ENCODE measurements around the gene RPTOR. TPM values are rescaled to one million over a fixed set of nuclear protein-coding genes. Genes with fewer than 3 reads are reported as not detected.
A peak's percentile ranks its signal among the peaks of the same experiment; 100 is the strongest.

Gene RPTOR
- total RNA-seq, 2 experiments from 2014 or later = 45.3 to 49.1 TPM

GRCh38 chr17:80783486-80783885, 238.8 kb downstream of the RPTOR start:
- H3K27ac Mint-ChIP-seq = peak overlapping the region; percentile 84
- CTCF ChIA-PET = interaction anchor here (3.4 to 4.5 kb wide), 2 partner anchors 9 to 116 kb away, joined by 17 to 25 read pairs; no protein-coding TSS in a partner anchor
- POLR2A ChIA-PET = interaction anchor here (1.6 to 3.4 kb wide), 2 partner anchors 9 to 94 kb away, joined by 5 to 16 read pairs; no protein-coding TSS in a partner anchor
- peaks cover 32% of the 10 kb centered on the region for H3K36me3 Mint-ChIP-seq (ENCODE audit: low read depth)
- no peak overlapping the region for H3K4me3 Mint-ChIP-seq
- no peak for TF ChIP-seq CTCF (IDR thresholded peaks at IDR 0.05)
- intact Hi-C loops (cut with micrococcal nuclease) = loop anchor here (10.0 kb wide), 2 partner anchors 109 to 111 kb away; no protein-coding TSS in a partner anchor
- peaks cover 7% of the 10 kb centered on the region for H3K9me3 Mint-ChIP-seq
- DNase-seq = no peak
- no peaks in the 10 kb centered on the region for H3K27me3 Mint-ChIP-seq
- peaks cover 85% of the 10 kb centered on the region for H3K4me1 Mint-ChIP-seq (ENCODE audit: low read depth)
- no peak for ATAC-seq

GRCh38 chr17:80783971-80784370, 239.3 kb downstream of the RPTOR start:
- H3K27me3 Mint-ChIP-seq = no peaks in the 10 kb centered on the region
- no peak for TF ChIP-seq CTCF (IDR thresholded peaks at IDR 0.05)
- no peak for DNase-seq
- POLR2A ChIA-PET = interaction anchor here (1.6 to 3.4 kb wide), 2 partner anchors 9 to 93 kb away, joined by 5 to 16 read pairs; no protein-coding TSS in a partner anchor
- H3K4me3 Mint-ChIP-seq = no peak overlapping the region
- no peak for ATAC-seq
- peak overlapping the region; percentile 84 for H3K27ac Mint-ChIP-seq
- H3K9me3 Mint-ChIP-seq = peaks cover 8% of the 10 kb centered on the region
- CTCF ChIA-PET = interaction anchor here (3.4 to 4.5 kb wide), 2 partner anchors 9 to 115 kb away, joined by 17 to 25 read pairs; no protein-coding TSS in a partner anchor
- peaks cover 31% of the 10 kb centered on the region for H3K36me3 Mint-ChIP-seq (ENCODE audit: low read depth)
- peaks cover 84% of the 10 kb centered on the region for H3K4me1 Mint-ChIP-seq (ENCODE audit: low read depth)
- intact Hi-C loops (cut with micrococcal nuclease) = loop anchor here (10.0 kb wide), 2 partner anchors 109 to 111 kb away; no protein-coding TSS in a partner anchor

- peaks cover 26% of the 10 kb centered on the region for H3K36me3 Mint-ChIP-seq (ENCODE audit: low read depth)
- ATAC-seq (peak; percentile 32), DNase-seq (peak; percentile 76)
- peaks cover 8% of the 10 kb centered on the region for H3K9me3 Mint-ChIP-seq
- intact Hi-C loops (cut with micrococcal nuclease) = loop anchor here (10.0 kb wide), 2 partner anchors 109 to 111 kb away; no protein-coding TSS in a partner anchor
- no peak for TF ChIP-seq CTCF (IDR thresholded peaks at IDR 0.05)
- CTCF ChIA-PET = interaction anchor here (0.7 to 4.5 kb wide), 7 partner anchors 11 to 116 kb away, joined by 3 to 25 read pairs (median 3); no protein-coding TSS in a partner anchor
- H3K27me3 Mint-ChIP-seq = no peaks in the 10 kb centered on the region
- H3K4me3 Mint-ChIP-seq = peak overlapping the region; percentile 20
- POLR2A ChIA-PET = interaction anchor here (0.7 to 3.4 kb wide), 5 partner anchors 11 to 30 kb away, joined by 3 to 16 read pairs (median 3); no protein-coding TSS in a partner anchor
- H3K4me1 Mint-ChIP-seq (ENCODE audit: low read depth) = peaks cover 88% of the 10 kb centered on the region
- H3K27ac Mint-ChIP-seq = peak overlapping the region; percentile 88
Observed at GRCh38 chr17:80785477-80786178, 241.0 kb downstream of the RPTOR start.

- no peak for TF ChIP-seq CTCF (IDR thresholded peaks at IDR 0.05)
- peaks cover 88% of the 10 kb centered on the region for H3K4me1 Mint-ChIP-seq (ENCODE audit: low read depth)
- intact Hi-C loops (cut with micrococcal nuclease) = loop anchor here (10.0 kb wide), 2 partner anchors 108 to 112 kb away; no protein-coding TSS in a partner anchor
- no peak overlapping the region for H3K27ac Mint-ChIP-seq
- H3K4me3 Mint-ChIP-seq = no peak overlapping the region
- ChIA-PET CTCF (interaction anchor here (4.5 kb wide), 1 partner anchor 12 kb away, joined by 25 read pairs; no protein-coding TSS in a partner anchor), POLR2A (interaction anchor here (1.9 kb wide), 1 partner anchor 29 kb away, joined by 5 read pairs; no protein-coding TSS in a partner anchor)
- DNase-seq = no peak
- peaks cover 28% of the 10 kb centered on the region for H3K36me3 Mint-ChIP-seq (ENCODE audit: low read depth)
- no peaks in the 10 kb centered on the region for H3K27me3 Mint-ChIP-seq
- ATAC-seq = no peak
- H3K9me3 Mint-ChIP-seq = peaks cover 8% of the 10 kb centered on the region
Observed at GRCh38 chr17:80786470-80786869, 241.8 kb downstream of the RPTOR start.

Measured in activated CD8-positive, alpha-beta T cell treated with anti-CD3 and anti-CD28 coated beads for 36 hours (primary cell).